ENCODE data around the gene B4GALNT4.
"Not testable (repeated sequence)": the region's sequence is repeated elsewhere in the genome, so short reads cannot be mapped to it uniquely, and the experiment has no call there.

The B4GALNT4 gene

GRCh38 chr11:335779-336658 is 33.3 kb upstream of the B4GALNT4 start:
- peak in 4 of 56 donors; percentile 25 to 55 (median 38) for DNase-seq

GRCh38 chr11:336659-337198 is 32.6 kb upstream of the B4GALNT4 start:
- no peak for DNase-seq

- no peak for DNase-seq
Measured at GRCh38 chr11:337711-338110, 31.6 kb upstream of the B4GALNT4 start.

- no peak for DNase-seq
Measured at GRCh38 chr11:339963-340362, 29.3 kb upstream of the B4GALNT4 start.

GRCh38 chr11:340539-341512 is 28.5 kb upstream of the B4GALNT4 start:
- DNase-seq: no peak

- no peak for DNase-seq
Measured at GRCh38 chr11:342328-342727, 27.0 kb upstream of the B4GALNT4 start.

- DNase-seq: no peak
Measured at GRCh38 chr11:344836-345578, 24.3 kb upstream of the B4GALNT4 start.

GRCh38 chr11:346529-346928 is 22.8 kb upstream of the B4GALNT4 start:
- no peak for DNase-seq

GRCh38 chr11:349270-349954 is 19.9 kb upstream of the B4GALNT4 start:
- DNase-seq: not testable (repeated sequence)

GRCh38 chr11:350033-350722 is 19.1 kb upstream of the B4GALNT4 start:
- DNase-seq: not testable (repeated sequence)

- DNase-seq: no peak
Measured at GRCh38 chr11:350723-351255, 18.5 kb upstream of the B4GALNT4 start.

- DNase-seq: no peak
Measured at GRCh38 chr11:351411-351810, 17.9 kb upstream of the B4GALNT4 start.

- no peak for DNase-seq
Measured at GRCh38 chr11:352456-353031, 16.8 kb upstream of the B4GALNT4 start.

- peak in 43 of 56 donors; percentile 27 to 88 (median 58) for DNase-seq
Measured at GRCh38 chr11:353179-353873, 16.0 kb upstream of the B4GALNT4 start.

GRCh38 chr11:355581-356458 is 13.5 kb upstream of the B4GALNT4 start:
- peak in 48 of 56 donors; percentile 19 to 87 (median 60) for DNase-seq

- DNase-seq: no peak
Measured at GRCh38 chr11:356610-357009, 12.7 kb upstream of the B4GALNT4 start.

- no peak for DNase-seq
Measured at GRCh38 chr11:357582-357981, 11.7 kb upstream of the B4GALNT4 start.

All from nucleus accumbens (tissue), 56 donors.